ENCODE results near the gene ABL1.

DNA sequence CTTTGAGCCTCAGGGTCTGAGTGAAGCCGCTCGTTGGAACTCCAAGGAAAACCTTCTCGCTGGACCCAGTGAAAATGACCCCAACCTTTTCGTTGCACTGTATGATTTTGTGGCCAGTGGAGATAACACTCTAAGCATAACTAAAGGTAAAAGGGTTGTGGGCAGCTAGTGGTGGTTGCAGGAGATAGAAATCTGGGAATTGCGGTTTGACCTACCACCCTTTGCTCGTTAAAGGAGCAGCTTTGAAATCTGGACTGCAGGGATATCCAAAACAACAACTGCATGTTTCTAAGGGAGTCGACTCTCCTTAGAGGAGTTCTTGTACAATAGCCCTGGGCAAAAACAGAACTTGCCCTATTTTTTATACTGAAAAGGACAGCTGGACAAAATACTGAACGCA lies 19.0 kb downstream of the ABL1 start:
- TF ChIP-seq, protein P1, sequence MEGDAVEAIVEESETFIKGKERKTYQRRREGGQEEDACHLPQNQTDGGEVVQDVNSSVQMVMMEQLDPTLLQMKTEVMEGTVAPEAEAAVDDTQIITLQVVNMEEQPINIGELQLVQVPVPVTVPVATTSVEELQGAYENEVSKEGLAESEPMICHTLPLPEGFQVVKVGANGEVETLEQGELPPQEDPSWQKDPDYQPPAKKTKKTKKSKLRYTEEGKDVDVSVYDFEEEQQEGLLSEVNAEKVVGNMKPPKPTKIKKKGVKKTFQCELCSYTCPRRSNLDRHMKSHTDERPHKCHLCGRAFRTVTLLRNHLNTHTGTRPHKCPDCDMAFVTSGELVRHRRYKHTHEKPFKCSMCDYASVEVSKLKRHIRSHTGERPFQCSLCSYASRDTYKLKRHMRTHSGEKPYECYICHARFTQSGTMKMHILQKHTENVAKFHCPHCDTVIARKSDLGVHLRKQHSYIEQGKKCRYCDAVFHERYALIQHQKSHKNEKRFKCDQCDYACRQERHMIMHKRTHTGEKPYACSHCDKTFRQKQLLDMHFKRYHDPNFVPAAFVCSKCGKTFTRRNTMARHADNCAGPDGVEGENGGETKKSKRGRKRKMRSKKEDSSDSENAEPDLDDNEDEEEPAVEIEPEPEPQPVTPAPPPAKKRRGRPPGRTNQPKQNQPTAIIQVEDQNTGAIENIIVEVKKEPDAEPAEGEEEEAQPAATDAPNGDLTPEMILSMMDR (IDR thresholded peaks at IDR 0.05; ENCODE audit: poor library complexity, severe bottlenecking), result no peak
- TF ChIP-seq EZH2 (IDR thresholded peaks at IDR 0.05; ENCODE audit: borderline replicate concordance, insufficient read depth, low read length, poor library complexity, severe bottlenecking), result no peak
- TF ChIP-seq EP300 (conservative IDR thresholded peaks at IDR 0.05; ENCODE audit: poor library complexity, severe bottlenecking), result no peak
- TF ChIP-seq MXI1 (conservative IDR thresholded peaks at IDR 0.05; ENCODE audit: poor library complexity, severe bottlenecking), result no peak
- TF ChIP-seq, protein P2, sequence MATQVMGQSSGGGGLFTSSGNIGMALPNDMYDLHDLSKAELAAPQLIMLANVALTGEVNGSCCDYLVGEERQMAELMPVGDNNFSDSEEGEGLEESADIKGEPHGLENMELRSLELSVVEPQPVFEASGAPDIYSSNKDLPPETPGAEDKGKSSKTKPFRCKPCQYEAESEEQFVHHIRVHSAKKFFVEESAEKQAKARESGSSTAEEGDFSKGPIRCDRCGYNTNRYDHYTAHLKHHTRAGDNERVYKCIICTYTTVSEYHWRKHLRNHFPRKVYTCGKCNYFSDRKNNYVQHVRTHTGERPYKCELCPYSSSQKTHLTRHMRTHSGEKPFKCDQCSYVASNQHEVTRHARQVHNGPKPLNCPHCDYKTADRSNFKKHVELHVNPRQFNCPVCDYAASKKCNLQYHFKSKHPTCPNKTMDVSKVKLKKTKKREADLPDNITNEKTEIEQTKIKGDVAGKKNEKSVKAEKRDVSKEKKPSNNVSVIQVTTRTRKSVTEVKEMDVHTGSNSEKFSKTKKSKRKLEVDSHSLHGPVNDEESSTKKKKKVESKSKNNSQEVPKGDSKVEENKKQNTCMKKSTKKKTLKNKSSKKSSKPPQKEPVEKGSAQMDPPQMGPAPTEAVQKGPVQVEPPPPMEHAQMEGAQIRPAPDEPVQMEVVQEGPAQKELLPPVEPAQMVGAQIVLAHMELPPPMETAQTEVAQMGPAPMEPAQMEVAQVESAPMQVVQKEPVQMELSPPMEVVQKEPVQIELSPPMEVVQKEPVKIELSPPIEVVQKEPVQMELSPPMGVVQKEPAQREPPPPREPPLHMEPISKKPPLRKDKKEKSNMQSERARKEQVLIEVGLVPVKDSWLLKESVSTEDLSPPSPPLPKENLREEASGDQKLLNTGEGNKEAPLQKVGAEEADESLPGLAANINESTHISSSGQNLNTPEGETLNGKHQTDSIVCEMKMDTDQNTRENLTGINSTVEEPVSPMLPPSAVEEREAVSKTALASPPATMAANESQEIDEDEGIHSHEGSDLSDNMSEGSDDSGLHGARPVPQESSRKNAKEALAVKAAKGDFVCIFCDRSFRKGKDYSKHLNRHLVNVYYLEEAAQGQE (IDR thresholded peaks at IDR 0.05; ENCODE audit: borderline replicate concordance), result no peak

Measured in neural cell (in vitro differentiated cells).